Hematopoietic multipotent progenitor cell treated with erythropoietin and hydrocortisone succinate and interleukin-3 and kit ligand, for 15 days (in vitro differentiated cells): ENCODE data around the gene PRKCD.
"Not testable (repeated sequence)": the region's sequence is repeated elsewhere in the genome, so short reads cannot be mapped to it uniquely, and the experiment has no call there.

ENCODE experiments used
- DNase-seq: peaks from one replicate; pipeline ENCODE4 v3.0.0-alpha.2; 2015; ENCODE audit warnings: low spot score

The PRKCD gene

DNA sequence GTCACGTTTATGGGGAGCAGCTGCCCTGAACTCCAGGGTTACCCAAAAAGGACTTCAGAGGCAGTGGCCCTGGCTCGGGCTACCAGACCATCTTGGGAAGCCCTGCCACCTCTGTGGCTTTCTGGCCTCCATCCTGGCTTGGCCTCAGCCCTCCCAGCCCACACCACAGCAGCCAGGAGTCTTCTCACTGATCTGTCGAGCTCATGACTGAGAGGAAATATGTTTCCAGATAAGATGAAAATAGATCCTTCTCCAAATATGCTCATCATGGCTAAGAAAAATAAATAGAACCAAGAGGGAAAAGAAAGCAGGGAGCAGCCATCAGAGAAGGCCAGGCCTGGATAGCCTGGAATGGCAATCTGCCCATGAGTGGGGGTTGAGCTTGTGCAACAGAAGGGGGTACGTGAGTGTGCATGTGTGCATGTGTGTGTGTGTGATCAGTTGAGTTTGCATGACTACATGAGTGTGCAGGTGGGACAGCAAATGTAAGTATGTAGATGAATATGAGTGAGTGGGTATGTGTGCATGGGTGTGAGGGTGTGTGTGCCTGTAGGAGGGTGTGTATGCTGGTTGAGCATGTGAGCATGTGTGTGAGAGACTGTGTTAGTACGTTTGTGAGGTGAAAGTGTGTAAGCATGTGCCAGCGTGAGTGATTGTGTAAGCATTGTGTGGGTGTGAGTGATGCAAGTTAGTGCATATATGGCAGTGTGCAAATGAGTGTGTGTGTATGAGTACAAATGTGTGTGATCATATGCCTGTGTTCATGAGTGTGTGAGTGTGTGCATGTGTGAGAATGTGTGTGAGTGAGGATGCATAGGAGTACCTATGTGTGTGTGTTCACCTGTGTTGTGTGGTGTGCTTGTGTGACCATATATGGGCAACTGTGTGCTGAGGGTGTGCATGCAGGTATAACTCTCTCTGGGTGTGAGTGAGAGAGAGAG, 20.8 kb upstream of the PRKCD start:
- DNase-seq: no peak

DNA sequence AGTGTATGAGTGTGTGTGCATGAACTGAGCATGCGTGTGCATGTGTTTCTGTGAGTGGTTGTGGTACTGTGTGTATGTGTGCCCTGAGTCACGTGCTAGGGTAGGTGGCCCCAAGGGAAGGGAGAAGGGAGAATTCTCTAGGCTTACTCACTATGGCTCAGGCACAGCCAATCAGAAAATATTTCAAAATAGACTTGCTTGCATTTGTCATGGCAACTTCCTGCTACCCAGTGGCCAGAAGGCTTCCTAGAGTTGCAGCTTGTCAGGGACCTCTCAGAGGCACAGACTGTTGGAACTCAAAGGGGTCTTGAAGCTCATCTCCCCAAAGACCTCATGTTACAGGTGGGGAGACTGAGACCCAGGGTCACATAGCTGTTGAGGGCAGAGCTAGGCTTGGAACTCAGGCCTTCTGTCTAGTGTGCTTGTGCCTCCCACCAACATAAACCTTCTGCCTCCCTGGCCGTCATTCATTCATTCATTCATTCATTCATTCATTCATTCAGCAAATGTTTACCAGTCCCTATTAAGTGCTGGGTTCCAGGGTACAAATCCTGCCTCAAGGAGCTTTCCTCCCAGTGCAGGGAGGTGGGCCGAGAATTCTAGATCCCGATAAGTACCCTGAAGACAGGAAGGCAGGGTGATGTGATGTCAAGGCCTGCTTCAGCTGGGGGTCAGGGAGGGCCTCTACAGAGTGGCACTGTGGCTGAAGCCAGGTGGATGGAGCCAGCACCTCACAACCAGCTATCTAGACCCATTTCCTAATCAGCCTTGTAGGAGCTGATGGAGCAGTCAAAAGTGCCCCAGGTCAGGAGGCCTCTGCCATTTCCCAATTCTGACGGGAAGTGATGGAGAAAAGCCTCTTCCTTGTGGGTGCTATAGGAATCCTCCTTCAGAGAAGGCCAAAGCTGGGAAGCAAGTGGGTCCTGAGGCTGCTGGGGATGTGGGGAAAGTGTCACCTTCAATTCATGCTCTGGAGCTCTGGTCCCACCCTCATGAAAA, 19.9 kb upstream of the PRKCD start:
- DNase-seq: no peak

DNA sequence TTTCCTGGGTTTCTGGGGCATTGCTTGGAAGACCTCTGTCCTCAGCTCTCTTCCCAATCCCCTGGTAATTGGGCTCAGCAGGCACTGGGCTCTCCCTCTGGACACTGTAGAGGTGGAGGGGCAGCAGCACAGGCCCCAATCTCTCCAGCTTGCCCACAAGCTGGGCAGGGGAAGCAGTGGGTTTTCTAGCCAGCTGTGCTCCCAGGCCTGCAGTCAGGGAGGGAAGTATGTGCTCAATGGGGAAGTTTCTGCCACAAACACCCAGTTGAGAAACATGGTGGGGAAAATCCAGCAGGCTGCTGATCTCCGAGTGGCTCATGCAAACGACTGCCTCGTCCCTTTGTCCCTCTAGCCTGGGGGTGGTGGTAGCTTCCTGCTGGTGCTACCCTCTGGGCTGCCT, 18.0 kb upstream of the PRKCD start:
- no peak for DNase-seq

GRCh38 chr3:53144446-53144845, 16.6 kb upstream of the PRKCD start:
- DNase-seq: no peak

GRCh38 chr3:53144862-53145712, 15.9 kb upstream of the PRKCD start:
- no peak for DNase-seq

- DNase-seq: no peak
Observed at GRCh38 chr3:53145713-53146080, 15.3 kb upstream of the PRKCD start.

DNA sequence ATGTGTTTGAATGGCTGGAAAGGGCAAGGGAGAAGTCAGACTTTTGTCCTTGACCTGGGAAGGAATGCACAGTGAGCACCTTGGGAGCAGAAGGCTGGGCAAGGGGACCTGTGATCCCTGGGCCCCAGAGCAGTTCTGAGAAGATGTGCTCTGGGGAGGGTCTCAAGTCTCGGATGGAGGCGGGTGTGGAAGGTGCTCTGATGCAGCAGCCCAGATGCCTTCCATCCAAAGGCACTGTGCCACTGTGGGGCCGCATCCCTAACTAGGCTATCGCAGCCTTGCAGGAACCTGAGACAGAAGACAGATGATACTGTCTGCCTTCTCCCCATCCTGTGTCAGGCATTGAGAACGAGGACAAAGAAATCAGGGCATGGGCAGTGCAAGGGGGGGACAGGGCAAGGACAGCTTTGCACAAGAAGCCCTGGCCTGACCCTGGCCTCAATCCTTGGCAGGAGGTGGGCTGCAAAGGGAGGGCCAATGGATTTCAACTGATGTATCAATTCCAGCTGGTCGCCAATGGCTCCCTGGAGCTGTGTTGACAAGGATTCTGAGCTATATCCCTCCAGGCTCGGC, 14.6 kb upstream of the PRKCD start:
- no peak for DNase-seq

- no peak for DNase-seq
Observed at GRCh38 chr3:53147151-53147902, 13.7 kb upstream of the PRKCD start.

GRCh38 chr3:53147903-53148400, 13.1 kb upstream of the PRKCD start:
- DNase-seq: no peak

GRCh38 chr3:53149006-53149690, 11.9 kb upstream of the PRKCD start:
- no peak for DNase-seq

DNA sequence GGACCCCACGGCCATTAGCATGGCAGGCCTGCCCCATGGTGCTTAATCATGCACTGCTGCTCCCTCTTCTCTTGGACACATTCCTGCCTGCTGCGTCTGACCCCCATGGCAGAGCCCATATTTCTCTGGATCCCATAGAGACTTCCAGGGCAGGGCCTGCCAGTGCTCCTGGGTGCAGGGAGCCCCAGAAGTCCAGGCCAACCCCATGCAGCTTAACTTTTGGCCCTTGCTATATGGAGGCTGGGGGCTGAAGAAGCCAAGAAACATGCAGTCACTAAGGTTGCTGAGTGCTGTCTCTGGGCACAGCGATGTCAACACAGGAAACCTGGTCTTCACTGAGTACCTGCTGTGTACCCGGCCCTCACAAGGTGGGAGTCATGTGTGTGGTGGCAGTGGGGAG, 11.3 kb upstream of the PRKCD start:
- DNase-seq: no peak

GRCh38 chr3:53150247-53151085, 10.5 kb upstream of the PRKCD start:
- DNase-seq: no peak

GRCh38 chr3:53151086-53151438, 9.9 kb upstream of the PRKCD start:
- not testable (repeated sequence) for DNase-seq

- no peak for DNase-seq
Observed at GRCh38 chr3:53151465-53151864, 9.5 kb upstream of the PRKCD start.

GRCh38 chr3:53151870-53152660, 8.9 kb upstream of the PRKCD start:
- no peak for DNase-seq

DNA sequence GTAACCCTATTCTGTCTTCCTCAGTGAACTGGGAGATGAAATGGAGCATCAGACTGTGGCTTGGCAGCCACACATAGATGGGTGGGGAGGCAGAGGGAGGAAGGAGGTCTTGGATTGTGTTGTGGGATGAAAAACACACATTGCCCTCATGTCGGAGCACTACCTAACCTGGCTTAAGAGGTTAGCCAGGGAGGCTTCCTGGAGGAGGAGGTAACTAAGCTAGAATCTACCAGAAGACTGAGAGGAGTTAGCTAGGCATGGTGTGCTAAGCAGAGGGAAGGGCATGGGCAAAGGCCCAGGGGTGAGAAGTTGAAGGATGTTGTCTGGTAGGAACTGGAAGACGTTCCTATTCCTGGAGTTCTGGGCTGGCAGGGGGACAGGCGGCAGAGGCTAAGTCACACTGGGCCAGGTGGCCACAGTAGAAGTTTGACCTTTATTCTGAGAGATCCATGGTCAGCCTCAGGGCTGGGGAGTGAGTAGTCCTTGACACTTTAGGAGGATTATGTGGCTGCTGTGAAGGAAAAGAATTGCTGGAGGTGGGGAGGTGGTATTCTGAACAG, 7.7 kb upstream of the PRKCD start:
- no peak for DNase-seq

- no peak for DNase-seq
Observed at GRCh38 chr3:53153980-53154379, 7.0 kb upstream of the PRKCD start.

DNA sequence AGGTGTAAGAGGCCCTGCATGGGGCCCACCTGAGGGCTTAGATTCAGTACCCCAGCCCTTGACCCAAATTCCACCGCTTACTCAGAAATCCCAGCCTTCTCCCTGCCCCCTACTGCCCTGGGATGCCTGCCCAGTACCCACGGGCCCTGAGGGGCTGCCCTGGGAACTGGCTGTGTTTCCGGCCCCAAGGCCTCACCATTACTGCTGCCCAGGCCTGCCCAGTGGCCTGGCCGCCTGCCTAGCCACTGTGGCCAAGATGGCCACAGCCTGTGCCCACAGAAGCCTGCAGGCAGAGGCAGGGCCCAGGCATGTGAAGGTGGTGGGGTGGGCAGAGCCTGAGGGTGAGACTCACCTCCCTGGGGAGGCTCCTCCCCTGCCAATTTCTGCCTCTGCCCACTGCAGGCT, 6.1 kb upstream of the PRKCD start:
- DNase-seq: no peak
